ENCODE results near the gene RPL29. TPM values are rescaled to one million over a fixed set of nuclear protein-coding genes. Genes with fewer than 3 reads are reported as not detected.

RPL29 gene
- total RNA-seq, 4 donors from 2014 or later, result 1,723 to 2,189 (median 1,972) TPM

GRCh38 chr3:51982352-51982837, 13.3 kb downstream of the RPL29 start:
- ATAC-seq (ENCODE audit: low FRiP score), result peak; percentile 11
- TF ChIP-seq CTCF (IDR thresholded peaks at IDR 0.05), result peak in 1 of 3 donors; percentile 4

GRCh38 chr3:51980253-51980652, 15.4 kb downstream of the RPL29 start:
- DNase-seq (ENCODE audit: low spot score), result no peak
- ATAC-seq (ENCODE audit: low FRiP score), result no peak
- TF ChIP-seq CTCF (IDR thresholded peaks at IDR 0.05), result no peak

More at GRCh38 chr3:51982352-51982837, 13.3 kb downstream of the RPL29 start:
- no peak for DNase-seq (ENCODE audit: low spot score)

GRCh38 chr3:51978143-51978502, 17.6 kb downstream of the RPL29 start:
- no peak for ATAC-seq (ENCODE audit: low FRiP score)
- DNase-seq (ENCODE audit: low spot score), result no peak
- no peak for TF ChIP-seq CTCF (IDR thresholded peaks at IDR 0.05)

- DNase-seq (ENCODE audit: low spot score) (no peak), ATAC-seq (ENCODE audit: low FRiP score) (no peak)
- no peak for TF ChIP-seq CTCF (IDR thresholded peaks at IDR 0.05)
Measured at GRCh38 chr3:51977446-51978142, 18.1 kb downstream of the RPL29 start.

- no peak for TF ChIP-seq CTCF (IDR thresholded peaks at IDR 0.05)
- DNase-seq (ENCODE audit: low spot score), result peak; percentile 72
- ATAC-seq (ENCODE audit: low FRiP score), result no peak
Measured at GRCh38 chr3:51975852-51976549, 19.7 kb downstream of the RPL29 start.

- ATAC-seq (ENCODE audit: low FRiP score), result peak; percentile 76
- DNase-seq (ENCODE audit: low spot score), result no peak
Measured at GRCh38 chr3:51974963-51975851, 20.5 kb downstream of the RPL29 start, which contains the start of gene ABHD14A. ABHD14A (plus strand) TSS chr3:51975064; CDS start chr3:51975136, 72 bp downstream.

More at GRCh38 chr3:51974963-51975851, 20.5 kb downstream of the RPL29 start, which contains the start of gene ABHD14A:
- no peak for TF ChIP-seq CTCF (IDR thresholded peaks at IDR 0.05)
